GM20000 (cell line): ENCODE measurements around the gene INHBE.

Source experiments
- DNase-seq: peaks from one replicate; pipeline ENCODE4 v3.0.0; 2012; ENCODE audit warnings: low spot score
- TF ChIP-seq, protein P1 (sequence below): IDR thresholded peaks from 2 replicates; pipeline ENCODE4 v1.5.1; 2012; ENCODE audit warnings: mild to moderate bottlenecking, control low read depth; ENCODE audit errors: extremely low read depth, missing control alignments

The INHBE gene

GRCh38 chr12:57452937-57453509 is 2.1 kb upstream of the INHBE start:
- DNase-seq, result peak; percentile 69
- TF ChIP-seq, protein P1, sequence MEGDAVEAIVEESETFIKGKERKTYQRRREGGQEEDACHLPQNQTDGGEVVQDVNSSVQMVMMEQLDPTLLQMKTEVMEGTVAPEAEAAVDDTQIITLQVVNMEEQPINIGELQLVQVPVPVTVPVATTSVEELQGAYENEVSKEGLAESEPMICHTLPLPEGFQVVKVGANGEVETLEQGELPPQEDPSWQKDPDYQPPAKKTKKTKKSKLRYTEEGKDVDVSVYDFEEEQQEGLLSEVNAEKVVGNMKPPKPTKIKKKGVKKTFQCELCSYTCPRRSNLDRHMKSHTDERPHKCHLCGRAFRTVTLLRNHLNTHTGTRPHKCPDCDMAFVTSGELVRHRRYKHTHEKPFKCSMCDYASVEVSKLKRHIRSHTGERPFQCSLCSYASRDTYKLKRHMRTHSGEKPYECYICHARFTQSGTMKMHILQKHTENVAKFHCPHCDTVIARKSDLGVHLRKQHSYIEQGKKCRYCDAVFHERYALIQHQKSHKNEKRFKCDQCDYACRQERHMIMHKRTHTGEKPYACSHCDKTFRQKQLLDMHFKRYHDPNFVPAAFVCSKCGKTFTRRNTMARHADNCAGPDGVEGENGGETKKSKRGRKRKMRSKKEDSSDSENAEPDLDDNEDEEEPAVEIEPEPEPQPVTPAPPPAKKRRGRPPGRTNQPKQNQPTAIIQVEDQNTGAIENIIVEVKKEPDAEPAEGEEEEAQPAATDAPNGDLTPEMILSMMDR, result peak; percentile 98

GRCh38 chr12:57454213-57454565 is 918 bp upstream of the INHBE start:
- DNase-seq, result no peak
- TF ChIP-seq, protein P1, result no peak

GRCh38 chr12:57455374-57456144 is 452 bp downstream of the INHBE start:
- no peak for DNase-seq

DNA sequence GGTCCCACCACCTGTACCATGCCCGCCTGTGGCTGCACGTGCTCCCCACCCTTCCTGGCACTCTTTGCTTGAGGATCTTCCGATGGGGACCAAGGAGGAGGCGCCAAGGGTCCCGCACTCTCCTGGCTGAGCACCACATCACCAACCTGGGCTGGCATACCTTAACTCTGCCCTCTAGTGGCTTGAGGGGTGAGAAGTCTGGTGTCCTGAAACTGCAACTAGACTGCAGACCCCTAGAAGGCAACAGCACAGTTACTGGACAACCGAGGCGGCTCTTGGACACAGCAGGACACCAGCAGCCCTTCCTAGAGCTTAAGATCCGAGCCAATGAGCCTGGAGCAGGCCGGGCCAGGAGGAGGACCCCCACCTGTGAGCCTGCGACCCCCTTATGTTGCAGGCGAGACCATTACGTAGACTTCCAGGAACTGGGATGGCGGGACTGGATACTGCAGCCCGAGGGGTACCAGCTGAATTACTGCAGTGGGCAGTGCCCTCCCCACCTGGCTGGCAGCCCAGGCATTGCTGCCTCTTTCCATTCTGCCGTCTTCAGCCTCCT is 1.1 kb downstream of the INHBE start:
- TF ChIP-seq, protein P1, result peak; percentile 70
- no peak for DNase-seq

More at GRCh38 chr12:57455374-57456144, 452 bp downstream of the INHBE start:
- TF ChIP-seq, protein P1, result no peak

DNA sequence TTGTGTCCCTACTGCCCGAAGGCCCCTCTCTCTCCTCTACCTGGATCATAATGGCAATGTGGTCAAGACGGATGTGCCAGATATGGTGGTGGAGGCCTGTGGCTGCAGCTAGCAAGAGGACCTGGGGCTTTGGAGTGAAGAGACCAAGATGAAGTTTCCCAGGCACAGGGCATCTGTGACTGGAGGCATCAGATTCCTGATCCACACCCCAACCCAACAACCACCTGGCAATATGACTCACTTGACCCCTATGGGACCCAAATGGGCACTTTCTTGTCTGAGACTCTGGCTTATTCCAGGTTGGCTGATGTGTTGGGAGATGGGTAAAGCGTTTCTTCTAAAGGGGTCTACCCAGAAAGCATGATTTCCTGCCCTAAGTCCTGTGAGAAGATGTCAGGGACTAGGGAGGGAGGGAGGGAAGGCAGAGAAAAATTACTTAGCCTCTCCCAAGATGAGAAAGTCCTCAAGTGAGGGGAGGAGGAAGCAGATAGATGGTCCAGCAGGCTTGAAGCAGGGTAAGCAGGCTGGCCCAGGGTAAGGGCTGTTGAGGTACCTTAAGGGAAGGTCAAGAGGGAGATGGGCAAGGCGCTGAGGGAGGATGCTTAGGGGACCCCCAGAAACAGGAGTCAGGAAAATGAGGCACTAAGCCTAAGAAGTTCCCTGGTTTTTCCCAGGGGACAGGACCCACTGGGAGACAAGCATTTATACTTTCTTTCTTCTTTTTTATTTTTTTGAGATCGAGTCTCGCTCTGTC is 1.8 kb downstream of the INHBE start:
- TF ChIP-seq, protein P1, result no peak
- no peak for DNase-seq

DNA sequence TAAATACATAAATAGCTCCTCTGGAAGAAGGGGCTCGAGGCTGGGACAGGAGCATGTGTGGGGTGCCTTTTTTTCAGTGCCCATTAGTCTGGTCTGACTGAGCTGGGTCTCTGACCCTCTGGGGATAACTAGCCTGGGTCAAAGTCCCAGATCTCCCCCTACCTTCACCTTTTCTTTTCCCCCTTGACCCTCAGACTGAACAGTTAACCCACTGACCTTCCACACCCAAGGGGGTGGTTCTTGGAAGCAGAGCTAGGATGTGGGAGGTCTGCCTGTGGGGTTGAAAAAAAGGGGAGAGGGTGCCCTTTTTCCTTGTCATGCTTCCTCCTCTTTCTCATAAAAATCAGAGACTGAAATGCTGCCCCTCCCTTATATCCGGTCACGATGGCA is 3.6 kb downstream of the INHBE start:
- TF ChIP-seq, protein P1, result no peak
- no peak for DNase-seq
